ENCODE data around the gene PDE1C.
"Not testable (repeated sequence)": the region's sequence is repeated elsewhere in the genome, so short reads cannot be mapped to it uniquely, and the experiment has no call there.

The PDE1C gene

DNA sequence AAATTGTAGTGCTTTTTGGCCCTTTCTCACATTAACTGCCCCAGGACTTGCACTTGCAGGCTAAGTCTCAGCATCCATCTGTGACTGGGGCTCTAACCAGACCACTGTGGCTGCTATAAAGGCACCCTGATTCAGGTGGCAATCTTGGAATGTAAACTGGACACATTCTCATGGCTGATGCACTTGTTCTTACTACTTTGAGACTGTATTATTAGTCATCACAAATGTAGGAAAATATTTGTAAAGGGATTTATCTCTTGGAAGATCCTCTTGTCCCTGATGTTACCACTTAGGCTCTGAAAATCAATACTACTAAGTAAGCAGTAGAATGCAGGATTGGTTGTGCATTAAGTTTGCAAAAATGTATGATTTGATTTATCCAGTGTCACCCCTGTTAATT, 25.0 kb downstream of the PDE1C start:
- no peak for DNase-seq (ENCODE audit: low read depth in 3 of 3, low spot score in 1 of 3)

GRCh38 chr7:32044739-32045138, 25.5 kb downstream of the PDE1C start:
- DNase-seq (ENCODE audit: low read depth in 3 of 3, low spot score in 1 of 3), result no peak

- no peak for DNase-seq (ENCODE audit: low read depth in 3 of 3, low spot score in 1 of 3)
Measured at GRCh38 chr7:32043688-32044087, 26.5 kb downstream of the PDE1C start.

DNA sequence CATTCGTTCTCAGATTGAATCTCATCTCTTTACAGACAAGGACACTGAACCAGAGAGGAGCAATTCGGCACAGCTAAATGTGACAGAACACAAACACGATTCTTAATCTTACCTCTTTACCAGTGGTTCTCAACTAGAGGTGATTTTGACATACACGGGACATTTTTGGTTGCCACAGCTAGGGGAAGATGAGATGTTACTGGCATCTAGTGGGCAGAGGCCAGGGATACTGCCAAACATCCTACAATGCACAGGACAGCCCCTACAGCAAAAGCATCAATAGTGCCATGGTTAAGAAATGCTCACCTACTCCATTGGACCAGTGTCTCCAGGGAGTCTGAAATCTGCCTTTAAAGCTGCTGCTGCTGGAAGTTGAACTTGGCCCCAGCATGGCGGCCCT, 27.3 kb downstream of the PDE1C start:
- no peak for DNase-seq (ENCODE audit: low read depth in 3 of 3, low spot score in 1 of 3)

- no peak for DNase-seq (ENCODE audit: low read depth in 3 of 3, low spot score in 1 of 3)
Measured at GRCh38 chr7:32039000-32039756, 31.0 kb downstream of the PDE1C start.

DNA sequence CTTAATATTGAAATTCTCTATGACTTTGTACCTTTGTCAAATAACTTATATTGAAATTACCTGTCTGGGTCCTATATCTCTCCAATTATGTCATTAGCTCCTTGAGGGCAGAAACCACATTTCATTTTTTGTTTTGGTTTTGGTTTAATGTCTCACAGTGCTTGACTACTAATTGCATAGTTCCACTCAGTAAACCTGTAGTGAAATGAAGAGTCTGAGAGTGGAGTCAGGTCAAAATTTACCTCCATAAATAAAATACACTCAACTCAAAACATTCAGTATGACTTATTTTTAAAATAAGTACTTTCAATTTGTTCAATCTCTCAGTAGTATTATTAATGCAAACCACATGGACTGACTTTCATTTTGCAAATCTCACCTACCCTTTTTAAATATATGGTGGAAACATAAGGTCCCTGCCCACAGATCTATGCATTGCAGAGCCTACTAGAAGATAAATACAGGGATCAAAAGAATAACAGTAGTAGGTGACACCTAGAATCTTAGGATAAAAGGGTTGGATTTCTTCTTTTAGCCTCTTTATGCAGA, 32.5 kb downstream of the PDE1C start:
- no peak for DNase-seq (ENCODE audit: low read depth in 3 of 3, low spot score in 1 of 3)

DNA sequence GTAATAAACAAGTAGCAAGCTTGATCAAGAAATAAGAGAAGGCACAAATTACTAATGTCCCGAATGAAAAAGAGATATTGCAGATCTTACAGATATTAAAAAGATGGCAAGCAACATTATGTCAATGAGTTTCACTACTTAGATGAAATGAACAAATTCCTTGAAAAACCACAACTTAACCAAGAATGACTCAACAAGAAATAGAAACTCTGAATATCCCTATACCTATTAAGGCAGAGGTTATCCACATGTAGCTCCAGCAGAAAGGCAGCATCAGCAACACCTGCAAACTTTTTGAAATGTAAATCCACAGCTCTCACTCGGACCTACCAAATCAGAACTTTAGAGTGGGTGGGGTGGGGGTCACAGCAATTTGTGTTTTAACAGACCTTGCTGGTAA, 33.6 kb downstream of the PDE1C start:
- DNase-seq (ENCODE audit: low read depth in 3 of 3, low spot score in 1 of 3), result no peak

GRCh38 chr7:32034052-32034451, 36.2 kb downstream of the PDE1C start:
- DNase-seq (ENCODE audit: low read depth in 3 of 3, low spot score in 1 of 3), result no peak

DNA sequence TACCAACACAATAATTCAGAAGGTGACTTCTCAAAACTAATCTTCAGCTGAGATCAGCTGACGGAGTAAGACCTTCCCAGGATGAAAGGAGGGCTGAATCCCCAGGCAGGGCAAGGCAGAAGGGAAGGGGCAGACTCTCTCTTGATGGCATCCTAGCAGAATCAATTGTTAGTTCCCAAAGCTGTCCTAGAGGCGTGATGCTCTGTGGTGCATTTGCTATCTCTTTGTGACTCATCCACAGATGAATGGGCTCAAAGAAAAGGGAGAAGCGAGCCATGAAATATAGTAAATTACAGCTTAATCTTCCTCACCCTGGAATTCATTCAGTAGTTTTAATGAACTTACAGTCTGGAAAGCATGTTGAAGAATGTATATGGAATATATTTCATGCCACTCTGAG, 37.2 kb downstream of the PDE1C start:
- DNase-seq (ENCODE audit: low read depth in 3 of 3, low spot score in 1 of 3), result no peak

DNA sequence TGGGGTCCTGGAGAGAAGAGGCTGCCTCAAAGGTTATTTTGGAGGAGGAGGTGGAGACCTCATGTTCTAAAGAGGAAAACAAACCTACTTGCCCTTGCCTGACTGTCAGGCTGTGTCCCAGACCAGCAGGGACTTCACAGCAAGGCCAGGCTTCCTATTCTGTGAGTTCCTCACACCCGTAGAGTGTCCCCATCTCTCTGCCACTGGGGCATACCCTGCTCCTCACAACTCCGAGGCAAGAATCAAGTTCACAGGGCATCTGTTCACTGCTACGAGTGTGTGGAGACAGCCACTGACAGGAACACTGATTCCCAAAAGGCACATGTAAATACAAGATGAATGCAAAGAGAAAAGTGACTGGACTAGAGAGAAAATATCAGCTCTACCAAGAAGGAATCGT, 38.0 kb downstream of the PDE1C start:
- no peak for DNase-seq (ENCODE audit: low read depth in 3 of 3, low spot score in 1 of 3)

DNA sequence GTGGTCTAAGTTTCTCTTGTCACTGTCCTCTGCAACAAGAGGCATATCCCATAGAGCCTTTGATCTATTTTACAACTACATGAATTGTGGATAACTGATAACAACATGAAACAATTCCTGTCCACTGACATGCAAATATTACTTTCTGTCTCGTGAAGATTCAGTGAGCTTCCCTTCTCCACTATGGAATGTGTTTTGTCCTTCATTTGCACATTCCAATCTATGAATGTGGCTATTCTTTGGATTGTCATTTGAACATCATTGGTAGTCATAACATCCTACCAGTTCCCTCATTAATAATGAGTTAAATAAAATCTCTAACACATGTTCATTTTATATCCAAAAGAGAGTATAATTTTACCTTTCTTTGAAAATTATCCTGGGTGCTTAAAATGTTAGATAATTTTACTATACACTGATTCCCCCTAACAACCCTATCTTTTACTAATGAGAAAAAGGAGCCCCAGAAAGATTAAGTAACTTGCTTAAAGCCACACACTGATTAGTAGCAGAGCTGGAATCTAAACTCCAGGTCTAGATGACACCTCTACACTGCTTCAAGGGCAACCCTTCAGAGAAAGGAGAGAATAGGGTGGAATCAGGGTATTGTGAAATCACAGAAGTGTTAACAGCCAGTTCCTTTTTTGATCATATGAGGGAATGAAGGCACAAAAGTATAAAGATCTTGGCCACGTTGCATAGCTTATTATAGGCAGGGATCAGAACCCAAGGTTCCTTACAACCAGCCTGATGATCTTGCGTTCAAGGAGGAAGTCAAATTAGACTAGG, 39.1 kb downstream of the PDE1C start:
- DNase-seq (ENCODE audit: low read depth in 3 of 3, low spot score in 1 of 3), result no peak

DNA sequence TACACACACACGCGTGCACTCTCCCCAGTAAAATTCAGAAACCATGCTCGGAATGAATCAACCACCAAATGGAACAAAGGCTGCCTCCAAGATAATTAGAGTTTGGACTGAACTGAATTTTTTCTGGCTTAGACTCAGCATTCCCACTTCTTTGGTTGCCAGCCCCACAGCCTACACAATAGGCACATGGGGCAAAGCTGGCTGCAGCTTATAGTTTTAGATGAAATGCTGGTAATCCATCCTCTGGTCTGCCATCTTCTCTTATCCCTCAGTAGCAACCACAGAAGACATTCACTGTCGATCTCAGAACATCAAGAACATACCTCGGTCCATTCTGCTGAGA, 44.2 kb downstream of the PDE1C start:
- DNase-seq (ENCODE audit: low read depth in 3 of 3, low spot score in 1 of 3), result no peak

- no peak for DNase-seq (ENCODE audit: low read depth in 3 of 3, low spot score in 1 of 3)
Measured at GRCh38 chr7:32025381-32026082, 44.7 kb downstream of the PDE1C start.

GRCh38 chr7:32023376-32023775, 46.8 kb downstream of the PDE1C start:
- no peak for DNase-seq (ENCODE audit: low read depth in 3 of 3, low spot score in 1 of 3)

DNA sequence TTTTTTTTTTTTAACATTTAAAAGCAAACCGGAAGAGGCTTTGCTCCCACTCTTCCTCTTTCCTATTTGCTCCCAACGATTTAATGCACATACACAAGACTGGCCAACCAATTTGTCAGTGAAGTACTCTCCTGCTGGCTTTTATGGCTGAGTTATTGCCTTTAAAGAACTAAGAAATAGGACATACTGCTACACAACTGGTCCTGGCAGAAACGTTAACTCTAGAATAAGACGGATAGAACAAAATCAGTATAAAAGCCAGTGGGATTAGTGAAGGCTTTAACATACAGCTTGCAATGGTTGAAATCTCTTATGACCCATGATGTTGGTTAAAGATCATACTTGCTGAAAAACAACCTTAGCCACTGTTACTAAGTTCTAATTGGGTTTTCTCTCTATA, 47.2 kb downstream of the PDE1C start:
- no peak for DNase-seq (ENCODE audit: low read depth in 3 of 3, low spot score in 1 of 3)

DNA sequence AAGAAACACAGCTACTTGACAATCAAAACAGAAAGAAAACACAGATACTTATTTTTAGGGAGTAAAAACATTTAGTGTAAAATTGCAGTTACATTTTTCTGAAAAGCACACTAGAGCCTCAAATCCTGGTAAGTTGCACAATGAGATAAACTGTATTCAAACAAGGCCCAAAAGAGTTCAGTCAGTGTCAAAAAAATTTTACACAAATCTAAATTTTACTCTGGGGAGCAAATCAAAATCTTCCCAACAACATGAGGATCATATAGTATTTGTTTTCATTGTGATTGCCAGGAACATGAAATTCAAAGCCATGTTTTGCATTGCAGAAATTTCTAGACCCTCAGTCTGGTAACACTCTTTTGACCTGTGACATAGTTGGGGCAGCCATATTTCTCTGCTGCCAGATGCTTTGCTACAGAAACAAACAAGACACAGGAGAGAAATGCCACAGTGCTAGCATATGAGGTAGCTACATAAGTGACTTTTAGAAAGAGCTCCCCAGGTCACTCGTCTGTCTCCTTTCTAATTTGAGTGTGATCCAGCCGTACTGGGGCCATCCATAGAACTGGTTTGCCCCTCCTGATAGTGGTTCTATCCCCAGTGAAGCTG, 49.6 kb downstream of the PDE1C start:
- no peak for DNase-seq (ENCODE audit: low read depth in 3 of 3, low spot score in 1 of 3)

GRCh38 chr7:32018845-32019578, 51.2 kb downstream of the PDE1C start:
- DNase-seq (ENCODE audit: low read depth in 3 of 3, low spot score in 1 of 3), result no peak

- no peak for DNase-seq (ENCODE audit: low read depth in 3 of 3, low spot score in 1 of 3)
Measured at GRCh38 chr7:32015133-32015532, 55.1 kb downstream of the PDE1C start.

DNA sequence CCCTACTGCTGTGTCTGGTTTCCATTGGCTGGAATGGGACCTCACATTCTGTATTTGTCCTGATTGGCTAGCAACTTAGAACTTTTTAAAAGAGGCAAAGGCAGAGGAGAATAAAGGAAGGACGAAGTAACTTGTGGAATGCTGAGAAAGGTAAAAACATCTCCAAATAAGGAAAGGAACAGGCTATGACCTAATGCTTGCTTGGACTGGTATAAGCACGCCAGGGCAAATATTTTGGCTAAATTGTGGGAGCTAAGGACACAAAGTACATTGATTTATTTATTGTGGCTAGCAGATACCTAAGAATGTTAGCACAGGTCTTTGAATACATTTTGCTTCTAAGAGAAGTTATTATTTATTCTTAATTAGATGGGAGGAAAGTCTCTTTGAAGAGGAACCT, 56.7 kb downstream of the PDE1C start:
- DNase-seq (ENCODE audit: low read depth in 3 of 3, low spot score in 1 of 3), result not testable (repeated sequence)

DNA sequence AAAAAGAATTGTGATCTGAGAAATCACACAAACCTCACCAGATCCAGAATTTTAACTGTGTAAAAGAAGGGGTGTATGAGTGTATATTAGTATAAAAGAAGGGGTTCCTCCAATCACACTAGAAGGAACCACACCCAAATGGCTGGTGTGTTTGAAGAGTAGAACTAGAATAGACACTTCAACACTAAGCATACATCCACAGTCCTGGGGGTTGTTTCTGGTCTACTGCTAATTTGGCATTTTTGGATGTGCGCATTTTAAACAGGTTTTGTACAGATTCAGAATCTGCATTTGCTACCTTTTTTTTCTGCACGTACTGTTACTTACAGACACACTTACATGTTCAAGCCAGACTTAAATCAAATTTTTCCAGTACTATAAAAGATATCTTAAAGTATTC, 64.6 kb downstream of the PDE1C start:
- DNase-seq (ENCODE audit: low read depth in 3 of 3, low spot score in 1 of 3), result no peak

GRCh38 chr7:32001948-32002347, 68.3 kb downstream of the PDE1C start:
- DNase-seq (ENCODE audit: low read depth in 3 of 3, low spot score in 1 of 3), result no peak
